ENCODE measurements around the gene SDHAF2.
A peak's percentile ranks its signal among the peaks of the same experiment; 100 is the strongest.

SDHAF2 gene

GRCh38 chr11:61411589-61411988 is 18.3 kb upstream of the SDHAF2 start:
- no peak for DNase-seq (ENCODE audit: low read depth)
- TF ChIP-seq CTCF (conservative IDR thresholded peaks at IDR 0.05; ENCODE audit: low read depth, low read length), result no peak
- H3K4me3 ChIP-seq (ENCODE audit: low read depth, low read length), result no peak overlapping the region

- no peak overlapping the region for H3K4me3 ChIP-seq (ENCODE audit: low read depth, low read length)
- no peak for DNase-seq (ENCODE audit: low read depth)
- no peak for TF ChIP-seq CTCF (conservative IDR thresholded peaks at IDR 0.05; ENCODE audit: low read depth, low read length)
Observed at GRCh38 chr11:61413496-61413895, 16.4 kb upstream of the SDHAF2 start.

GRCh38 chr11:61414547-61414946 is 15.4 kb upstream of the SDHAF2 start:
- no peak for DNase-seq (ENCODE audit: low read depth)
- TF ChIP-seq CTCF (conservative IDR thresholded peaks at IDR 0.05; ENCODE audit: low read depth, low read length), result no peak
- no peak overlapping the region for H3K4me3 ChIP-seq (ENCODE audit: low read depth, low read length)

GRCh38 chr11:61415381-61415780 is 14.5 kb upstream of the SDHAF2 start:
- H3K4me3 ChIP-seq (ENCODE audit: low read depth, low read length), result no peak overlapping the region
- no peak for DNase-seq (ENCODE audit: low read depth)
- TF ChIP-seq CTCF (conservative IDR thresholded peaks at IDR 0.05; ENCODE audit: low read depth, low read length), result no peak

GRCh38 chr11:61416941-61417340 is 13.0 kb upstream of the SDHAF2 start:
- no peak for TF ChIP-seq CTCF (conservative IDR thresholded peaks at IDR 0.05; ENCODE audit: low read depth, low read length)
- no peak overlapping the region for H3K4me3 ChIP-seq (ENCODE audit: low read depth, low read length)
- DNase-seq (ENCODE audit: low read depth), result no peak

- no peak for TF ChIP-seq CTCF (conservative IDR thresholded peaks at IDR 0.05; ENCODE audit: low read depth, low read length)
- H3K4me3 ChIP-seq (ENCODE audit: low read depth, low read length), result no peak overlapping the region
- peak; percentile 47 for DNase-seq (ENCODE audit: low read depth)
Observed at GRCh38 chr11:61417670-61418069, 12.3 kb upstream of the SDHAF2 start.

- no peak for DNase-seq (ENCODE audit: low read depth)
- H3K4me3 ChIP-seq (ENCODE audit: low read depth, low read length), result no peak overlapping the region
- TF ChIP-seq CTCF (conservative IDR thresholded peaks at IDR 0.05; ENCODE audit: low read depth, low read length), result no peak
Observed at GRCh38 chr11:61418136-61418535, 11.8 kb upstream of the SDHAF2 start.
